ENCODE data around the gene PEDS1. TPM values are rescaled to one million over a fixed set of nuclear protein-coding genes. Genes with fewer than 3 reads are reported as not detected.

PEDS1 gene
- total and polyA plus RNA-seq, 2 of the 13 experiments (the other 11 are each of a cell fraction or from before 2014, with no cell fraction given): 30.5 to 93.9 TPM

DNA sequence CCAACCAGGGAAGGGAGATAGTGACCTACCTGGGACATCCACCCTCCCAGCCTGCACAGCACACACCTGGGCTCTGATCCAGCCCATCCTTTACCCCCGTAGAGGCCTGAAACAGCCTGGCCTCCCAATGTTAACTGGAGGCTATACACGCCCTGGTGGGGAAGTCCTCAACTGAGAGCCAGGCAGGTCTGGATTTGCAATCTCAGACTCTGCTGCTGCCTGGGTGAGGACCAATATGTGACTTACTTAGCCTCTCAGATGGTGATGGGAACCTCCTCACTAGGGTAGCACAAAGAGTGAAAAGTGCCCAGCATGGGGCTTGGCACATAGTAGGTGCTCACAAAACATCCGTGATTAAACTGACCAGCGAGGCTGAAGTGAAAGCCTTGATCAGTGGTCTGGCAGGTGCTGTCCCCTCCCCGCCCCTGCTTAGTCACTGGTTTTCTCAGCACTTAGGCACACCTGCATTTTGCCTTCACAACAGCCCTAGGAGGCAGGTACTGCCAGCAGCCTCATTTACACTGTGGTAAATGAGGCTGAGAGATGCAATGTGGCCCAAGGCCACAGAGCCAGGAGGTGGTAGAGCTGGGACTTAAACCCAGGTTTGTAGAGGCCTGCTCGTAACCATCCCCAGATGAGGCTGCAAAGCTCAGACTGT is 12.4 kb downstream of the PEDS1 start (continued):
- TF ChIP-seq, protein P1, sequence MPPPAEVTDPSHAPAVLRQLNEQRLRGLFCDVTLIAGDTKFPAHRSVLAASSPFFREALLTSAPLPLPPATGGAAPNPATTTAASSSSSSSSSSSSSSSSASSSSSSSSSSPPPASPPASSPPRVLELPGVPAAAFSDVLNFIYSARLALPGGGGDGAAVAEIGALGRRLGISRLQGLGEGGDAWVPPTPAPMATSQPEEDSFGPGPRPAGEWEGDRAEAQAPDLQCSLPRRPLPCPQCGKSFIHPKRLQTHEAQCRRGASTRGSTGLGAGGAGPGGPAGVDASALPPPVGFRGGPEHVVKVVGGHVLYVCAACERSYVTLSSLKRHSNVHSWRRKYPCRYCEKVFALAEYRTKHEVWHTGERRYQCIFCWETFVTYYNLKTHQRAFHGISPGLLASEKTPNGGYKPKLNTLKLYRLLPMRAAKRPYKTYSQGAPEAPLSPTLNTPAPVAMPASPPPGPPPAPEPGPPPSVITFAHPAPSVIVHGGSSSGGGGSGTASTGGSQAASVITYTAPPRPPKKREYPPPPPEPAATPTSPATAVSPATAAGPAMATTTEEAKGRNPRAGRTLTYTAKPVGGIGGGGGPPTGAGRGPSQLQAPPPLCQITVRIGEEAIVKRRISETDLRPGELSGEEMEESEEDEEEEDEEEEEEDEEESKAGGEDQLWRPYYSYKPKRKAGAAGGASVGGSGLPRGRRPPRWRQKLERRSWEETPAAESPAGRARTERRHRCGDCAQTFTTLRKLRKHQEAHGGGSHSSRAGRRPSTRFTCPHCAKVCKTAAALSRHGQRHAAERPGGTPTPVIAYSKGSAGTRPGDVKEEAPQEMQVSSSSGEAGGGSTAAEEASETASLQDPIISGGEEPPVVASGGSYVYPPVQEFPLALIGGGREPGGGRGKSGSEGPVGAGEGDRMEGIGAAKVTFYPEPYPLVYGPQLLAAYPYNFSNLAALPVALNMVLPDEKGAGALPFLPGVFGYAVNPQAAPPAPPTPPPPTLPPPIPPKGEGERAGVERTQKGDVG (CRISPR knock-in tag; IDR thresholded peaks at IDR 0.05; ENCODE audit: borderline replicate concordance): no peak
- TF ChIP-seq NRL (CRISPR knock-in tag; IDR thresholded peaks at IDR 0.05; ENCODE audit: borderline replicate concordance): 0 out of 2 replicates have a peak, but pooled peaks have one; percentile 21
- no peak for TF ChIP-seq CBX5 (CRISPR knock-in tag; IDR thresholded peaks at IDR 0.05; ENCODE audit: borderline replicate concordance)

DNA sequence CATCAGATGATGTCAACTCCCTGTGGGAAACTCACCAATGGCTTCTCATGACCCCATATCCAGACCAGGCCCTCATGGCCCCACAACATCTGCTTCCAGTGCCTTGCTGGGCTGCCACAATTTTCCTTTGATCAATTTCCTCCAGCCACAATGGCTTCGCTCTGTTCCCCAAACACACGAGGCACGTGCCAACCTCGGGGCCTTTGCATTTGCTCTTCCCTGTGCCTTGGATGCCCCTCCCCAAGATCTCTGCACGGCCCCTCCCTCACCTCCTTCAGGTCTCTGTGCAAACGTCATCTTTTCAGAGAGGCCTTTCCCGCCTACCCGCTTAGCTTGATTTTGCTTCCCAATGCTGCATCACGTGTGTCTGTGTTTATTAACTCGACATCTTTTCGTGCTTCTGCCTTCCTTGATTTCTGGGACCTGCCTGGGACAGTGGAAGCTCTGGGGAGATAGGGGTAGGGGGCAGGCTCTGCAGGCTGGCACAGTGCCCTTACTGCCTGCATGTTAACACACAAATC is 13.1 kb downstream of the PEDS1 start:
- WGBS (ENCODE audit: low lambda C conversion rate): 96% methylated on average over 11 of the region's 11 CpGs
- Histone ChIP-seq H3K36me3 (replicated peaks in 1 of 2; ENCODE audit: control insufficient read depth in 1 of 2, insufficient read depth in 2 of 2, low read length in 2 of 2) (peaks cover 36 to 51% of the 10 kb centered on the region in 2 experiments), H3K9me3 (ENCODE audit: low read length) (no peaks in the 10 kb centered on the region), H3K9ac (ENCODE audit: insufficient read depth, low read depth, low read length) (no peak overlapping the region), H3K27me3 (ENCODE audit: control insufficient read depth in 1 of 2, insufficient read depth in 2 of 2, low read length in 2 of 2) (no peaks in the 10 kb centered on the region), H4K20me1 (ENCODE audit: insufficient read depth, low read length) (peaks cover 3% of the 10 kb centered on the region; the same call in 1 of the 2 replicates), H3K4me2 (ENCODE audit: low read depth, low read length) (no peak overlapping the region), H2AFZ (ENCODE audit: low read length) (no peak overlapping the region), H3K79me2 (ENCODE audit: insufficient read depth, low read length) (peaks cover 16% of the 10 kb centered on the region), H3K4me1 (ENCODE audit: insufficient read depth, low read length) (peaks cover 49% of the 10 kb centered on the region), H3K27ac (ENCODE audit: extremely low read length, insufficient read depth, low read length) (no peak overlapping the region), H3K4me3 (replicated peaks in 1 of 3; ENCODE audit: insufficient read depth in 1 of 3, low read depth in 2 of 3, low read length in 3 of 3) (no peak overlapping the region)
- TF ChIP-seq ZNF883 (CRISPR knock-in tag; IDR thresholded peaks at IDR 0.05; ENCODE audit: not compliant biosample characterization): peak; percentile 31
- TF ChIP-seq, protein P2, sequence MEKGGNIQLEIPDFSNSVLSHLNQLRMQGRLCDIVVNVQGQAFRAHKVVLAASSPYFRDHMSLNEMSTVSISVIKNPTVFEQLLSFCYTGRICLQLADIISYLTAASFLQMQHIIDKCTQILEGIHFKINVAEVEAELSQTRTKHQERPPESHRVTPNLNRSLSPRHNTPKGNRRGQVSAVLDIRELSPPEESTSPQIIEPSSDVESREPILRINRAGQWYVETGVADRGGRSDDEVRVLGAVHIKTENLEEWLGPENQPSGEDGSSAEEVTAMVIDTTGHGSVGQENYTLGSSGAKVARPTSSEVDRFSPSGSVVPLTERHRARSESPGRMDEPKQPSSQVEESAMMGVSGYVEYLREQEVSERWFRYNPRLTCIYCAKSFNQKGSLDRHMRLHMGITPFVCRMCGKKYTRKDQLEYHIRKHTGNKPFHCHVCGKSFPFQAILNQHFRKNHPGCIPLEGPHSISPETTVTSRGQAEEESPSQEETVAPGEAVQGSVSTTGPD (CRISPR knock-in tag; IDR thresholded peaks at IDR 0.05): no peak
- FAIRE-seq (no peak), DNase-seq (ENCODE audit: low spot score) (no peak), ATAC-seq (no peak)
- ChIA-PET POLR2A (interaction anchor here (0.8 to 1.6 kb wide), 3 partner anchors 24 to 32 kb away, joined by 3 to 8 read pairs (median 5); no protein-coding TSS in a partner anchor), CTCF (ENCODE audit: low intra/inter-chr PET ratio, low total read pairs) (no interaction called here)
- intact Hi-C loops (cut with micrococcal nuclease; ENCODE audit: unreplicated experiment): no loop called here
- BruUV-seq (replicated peaks): no TSS peak
- in situ Hi-C loops (cut with HindIII; ENCODE audit: extremely low pct_ligation_motif_present, low pct_unique_long_range_greater_than_20kb): no loop called here

All from HepG2 (cell line).